Progenitor cell of endocrine pancreas (in vitro differentiated cells): ENCODE measurements around the gene LRP1B. TPM values are rescaled to one million over a fixed set of nuclear protein-coding genes. Genes with fewer than 3 reads are reported as not detected.

ENCODE experiments used
- DNase-seq: peaks from one replicate; pipeline ENCODE4 v3.0.0; 2021; ENCODE audit warnings: low spot score; ENCODE audit not compliant: unreplicated experiment
- H3K27ac Mint-ChIP-seq: 2 replicates; pipeline ENCODE4 v1.8.0; 2021; ENCODE audit warnings: mild to moderate bottlenecking, moderate library complexity, mixed read lengths
- H3K27me3 Mint-ChIP-seq: 2 replicates; pipeline ENCODE4 v1.8.0; 2021; ENCODE audit warnings: mixed read lengths
- H3K36me3 Mint-ChIP-seq: 2 replicates; pipeline ENCODE4 v1.8.0; 2022; ENCODE audit warnings: mixed read lengths; ENCODE audit not compliant: insufficient read depth
- H3K4me1 Mint-ChIP-seq: 2 replicates; pipeline ENCODE4 v1.8.0; 2021; ENCODE audit warnings: low read depth, mixed read lengths
- H3K4me3 Mint-ChIP-seq: 2 replicates; pipeline ENCODE4 v1.8.0; 2021; ENCODE audit warnings: low read depth, mild to moderate bottlenecking, moderate library complexity, mixed read lengths
- H3K9me3 Mint-ChIP-seq: 2 replicates; pipeline ENCODE4 v1.8.0; 2021; ENCODE audit warnings: low read depth, mixed read lengths
- total RNA-seq: library from RNA; stranded (reverse); gene quantifications from 2 replicates; pipeline ENCODE4 v1.2.1, GENCODE V29; 2021
- TF ChIP-seq, protein P1 (sequence below): fragments of 200-600 bp; sonication (generic); IDR thresholded peaks from one replicate; pipeline ENCODE4 v1.5.0; 2021; ENCODE audit warnings: antibody characterized with exemption, mild to moderate bottlenecking; ENCODE audit not compliant: unreplicated experiment

Gene LRP1B
- total RNA-seq, 1 donor from 2014 or later: 0.57 TPM

DNA sequence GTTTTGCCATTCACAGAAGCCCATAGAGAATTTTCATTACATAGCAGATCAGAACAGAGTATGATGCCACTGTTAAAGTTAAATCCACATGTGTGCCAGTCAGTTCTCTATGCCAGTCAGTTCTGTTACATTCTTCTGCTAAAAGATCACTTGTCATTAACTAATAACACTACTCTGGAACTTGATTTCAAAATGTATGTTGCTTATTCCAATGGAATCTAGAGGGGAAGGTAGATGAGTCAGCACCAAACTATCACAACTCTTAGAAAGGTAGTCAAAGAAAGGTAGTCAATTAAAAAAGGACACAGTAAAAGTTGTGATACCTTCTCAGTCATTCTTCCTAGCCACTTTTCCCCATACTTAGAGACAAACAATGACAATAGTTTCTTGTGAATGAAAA lies 1214.4 kb downstream of the LRP1B start:
- TF ChIP-seq, protein P1, sequence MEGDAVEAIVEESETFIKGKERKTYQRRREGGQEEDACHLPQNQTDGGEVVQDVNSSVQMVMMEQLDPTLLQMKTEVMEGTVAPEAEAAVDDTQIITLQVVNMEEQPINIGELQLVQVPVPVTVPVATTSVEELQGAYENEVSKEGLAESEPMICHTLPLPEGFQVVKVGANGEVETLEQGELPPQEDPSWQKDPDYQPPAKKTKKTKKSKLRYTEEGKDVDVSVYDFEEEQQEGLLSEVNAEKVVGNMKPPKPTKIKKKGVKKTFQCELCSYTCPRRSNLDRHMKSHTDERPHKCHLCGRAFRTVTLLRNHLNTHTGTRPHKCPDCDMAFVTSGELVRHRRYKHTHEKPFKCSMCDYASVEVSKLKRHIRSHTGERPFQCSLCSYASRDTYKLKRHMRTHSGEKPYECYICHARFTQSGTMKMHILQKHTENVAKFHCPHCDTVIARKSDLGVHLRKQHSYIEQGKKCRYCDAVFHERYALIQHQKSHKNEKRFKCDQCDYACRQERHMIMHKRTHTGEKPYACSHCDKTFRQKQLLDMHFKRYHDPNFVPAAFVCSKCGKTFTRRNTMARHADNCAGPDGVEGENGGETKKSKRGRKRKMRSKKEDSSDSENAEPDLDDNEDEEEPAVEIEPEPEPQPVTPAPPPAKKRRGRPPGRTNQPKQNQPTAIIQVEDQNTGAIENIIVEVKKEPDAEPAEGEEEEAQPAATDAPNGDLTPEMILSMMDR: no peak
- Mint-ChIP-seq H3K27me3 (no peaks in the 10 kb centered on the region), H3K4me1 (peaks cover 1% of the 10 kb centered on the region), H3K9me3 (peaks cover 7% of the 10 kb centered on the region), H3K36me3 (no peaks in the 10 kb centered on the region), H3K27ac (no peak overlapping the region), H3K4me3 (no peak overlapping the region)
- DNase-seq: no peak

DNA sequence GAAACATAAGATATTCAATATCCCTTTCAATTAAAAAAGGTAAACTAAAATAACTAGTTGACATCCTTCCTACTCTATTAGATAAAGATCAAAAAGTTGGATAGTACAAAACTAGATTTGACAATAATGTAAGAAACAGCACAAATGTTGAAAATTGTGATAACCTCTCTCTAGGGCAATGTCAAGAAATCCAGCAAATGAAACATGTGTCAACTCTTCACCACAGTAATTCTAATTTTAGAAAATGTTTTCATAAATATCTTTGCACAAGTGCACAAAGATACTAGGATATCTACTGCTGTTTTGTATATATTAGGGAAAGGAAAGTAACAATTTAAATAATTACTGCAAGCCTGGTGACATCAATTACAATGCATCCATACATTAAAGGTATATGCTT lies 1220.1 kb downstream of the LRP1B start:
- no peaks in the 10 kb centered on the region for H3K36me3 Mint-ChIP-seq
- H3K4me3 Mint-ChIP-seq: no peak overlapping the region
- no peaks in the 10 kb centered on the region for H3K27me3 Mint-ChIP-seq
- TF ChIP-seq, protein P1: no peak
- H3K4me1 Mint-ChIP-seq: peaks cover 9% of the 10 kb centered on the region
- DNase-seq: no peak
- H3K9me3 Mint-ChIP-seq: peaks cover 7% of the 10 kb centered on the region
- no peak overlapping the region for H3K27ac Mint-ChIP-seq

- Mint-ChIP-seq H3K27me3 (no peaks in the 10 kb centered on the region), H3K9me3 (no peaks in the 10 kb centered on the region), H3K4me1 (peaks cover 16% of the 10 kb centered on the region), H3K4me3 (no peak overlapping the region), H3K27ac (no peak overlapping the region), H3K36me3 (no peaks in the 10 kb centered on the region)
- TF ChIP-seq, protein P1: no peak
- DNase-seq: no peak
Observed at GRCh38 chr2:140905083-140905781, 1225.6 kb downstream of the LRP1B start.

- Mint-ChIP-seq H3K27me3 (no peaks in the 10 kb centered on the region), H3K4me3 (no peak overlapping the region), H3K27ac (no peak overlapping the region), H3K4me1 (no peaks in the 10 kb centered on the region), H3K36me3 (no peaks in the 10 kb centered on the region), H3K9me3 (peaks cover 2% of the 10 kb centered on the region)
- no peak for DNase-seq
- TF ChIP-seq, protein P1: no peak
Observed at GRCh38 chr2:140895378-140895777, 1235.4 kb downstream of the LRP1B start.

- Mint-ChIP-seq H3K4me3 (no peak overlapping the region), H3K36me3 (no peaks in the 10 kb centered on the region), H3K27ac (no peak overlapping the region), H3K9me3 (peaks cover 2% of the 10 kb centered on the region), H3K27me3 (no peaks in the 10 kb centered on the region), H3K4me1 (no peaks in the 10 kb centered on the region)
- DNase-seq: no peak
- TF ChIP-seq, protein P1: no peak
Observed at GRCh38 chr2:140893685-140894084, 1237.1 kb downstream of the LRP1B start.
